Left ventricle myocardium inferior (tissue), 1 donor: ENCODE measurements around the gene TYK2. TPM values are rescaled to one million over a fixed set of nuclear protein-coding genes. Genes with fewer than 3 reads are reported as not detected.

ENCODE experiments used
- DNase-seq: peaks from one replicate; pipeline ENCODE4 v3.0.0-alpha.2; 2020
- H3K27ac ChIP-seq: fragments of 200-600 bp; replicated peaks from 2 replicates; pipeline ENCODE4 v1.8.0; 2021
- H3K27me3 ChIP-seq: fragments of 200-600 bp; 2 replicates; pipeline ENCODE4 v1.8.0; 2021; ENCODE audit warnings: low read depth
- H3K36me3 ChIP-seq: fragments of 200-600 bp; 2 replicates; pipeline ENCODE4 v1.8.0; 2021
- H3K4me1 ChIP-seq: fragments of 200-600 bp; 2 replicates; pipeline ENCODE4 v1.8.0; 2021
- H3K4me3 ChIP-seq: fragments of 200-600 bp; 2 replicates; pipeline ENCODE4 v1.8.0; 2021; ENCODE audit warnings: mild to moderate bottlenecking, moderate library complexity
- H3K9me3 ChIP-seq: fragments of 200-600 bp; replicated peaks from 2 replicates; pipeline ENCODE4 v1.8.0; 2021
- intact Hi-C: fragments of 100-400 bp; cut with micrococcal nuclease; formaldehyde crosslinking; loops from one replicate; pipeline ENCODE4 v1.11.0; 2022
- total RNA-seq: library from RNA; stranded (reverse); fragmentation: NEBNext Ultra II Directional; extraction: Animal tissue kit (Norgen Biotek cat#: 25700); gene quantifications from one replicate; pipeline ENCODE4 v1.2.1, GENCODE V29; 2021
- TF ChIP-seq, protein P1 (sequence below): fragments of 200-600 bp; IDR thresholded peaks from 2 replicates; pipeline ENCODE4 v1.8.0; 2021; ENCODE audit warnings: antibody characterized with exemption, mild to moderate bottlenecking, borderline replicate concordance
- donor health status: DM: no; HTN: yes; CAD: no; lungs with severe emphysema.

The TYK2 gene
- total RNA-seq, 1 donor from 2014 or later, result 55.1 TPM

GRCh38 chr19:10356431-10356830, 23.9 kb downstream of the TYK2 start:
- intact Hi-C loops, result no loop called here
- no peak for DNase-seq
- H3K36me3 ChIP-seq, result peaks cover 67% of the 10 kb centered on the region

GRCh38 chr19:10353793-10354391, 26.5 kb downstream of the TYK2 start:
- no peaks in the 10 kb centered on the region for H3K9me3 ChIP-seq
- DNase-seq, result peak; percentile 80
- peak overlapping the region; percentile 62 for H3K4me3 ChIP-seq
- H3K27me3 ChIP-seq, result no peaks in the 10 kb centered on the region
- TF ChIP-seq, protein P1, sequence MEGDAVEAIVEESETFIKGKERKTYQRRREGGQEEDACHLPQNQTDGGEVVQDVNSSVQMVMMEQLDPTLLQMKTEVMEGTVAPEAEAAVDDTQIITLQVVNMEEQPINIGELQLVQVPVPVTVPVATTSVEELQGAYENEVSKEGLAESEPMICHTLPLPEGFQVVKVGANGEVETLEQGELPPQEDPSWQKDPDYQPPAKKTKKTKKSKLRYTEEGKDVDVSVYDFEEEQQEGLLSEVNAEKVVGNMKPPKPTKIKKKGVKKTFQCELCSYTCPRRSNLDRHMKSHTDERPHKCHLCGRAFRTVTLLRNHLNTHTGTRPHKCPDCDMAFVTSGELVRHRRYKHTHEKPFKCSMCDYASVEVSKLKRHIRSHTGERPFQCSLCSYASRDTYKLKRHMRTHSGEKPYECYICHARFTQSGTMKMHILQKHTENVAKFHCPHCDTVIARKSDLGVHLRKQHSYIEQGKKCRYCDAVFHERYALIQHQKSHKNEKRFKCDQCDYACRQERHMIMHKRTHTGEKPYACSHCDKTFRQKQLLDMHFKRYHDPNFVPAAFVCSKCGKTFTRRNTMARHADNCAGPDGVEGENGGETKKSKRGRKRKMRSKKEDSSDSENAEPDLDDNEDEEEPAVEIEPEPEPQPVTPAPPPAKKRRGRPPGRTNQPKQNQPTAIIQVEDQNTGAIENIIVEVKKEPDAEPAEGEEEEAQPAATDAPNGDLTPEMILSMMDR, result no peak
- H3K27ac ChIP-seq, result peak overlapping the region; percentile 84
- intact Hi-C loops, result no loop called here
- H3K36me3 ChIP-seq, result peaks cover 59% of the 10 kb centered on the region
- H3K4me1 ChIP-seq, result peaks cover 17% of the 10 kb centered on the region

More at GRCh38 chr19:10356431-10356830, 23.9 kb downstream of the TYK2 start:
- H3K9me3 ChIP-seq, result no peaks in the 10 kb centered on the region
- H3K4me3 ChIP-seq, result no peak overlapping the region
- TF ChIP-seq, protein P1, result no peak
- no peaks in the 10 kb centered on the region for H3K27me3 ChIP-seq
- peaks cover 17% of the 10 kb centered on the region for H3K4me1 ChIP-seq
- H3K27ac ChIP-seq, result no peak overlapping the region

DNA sequence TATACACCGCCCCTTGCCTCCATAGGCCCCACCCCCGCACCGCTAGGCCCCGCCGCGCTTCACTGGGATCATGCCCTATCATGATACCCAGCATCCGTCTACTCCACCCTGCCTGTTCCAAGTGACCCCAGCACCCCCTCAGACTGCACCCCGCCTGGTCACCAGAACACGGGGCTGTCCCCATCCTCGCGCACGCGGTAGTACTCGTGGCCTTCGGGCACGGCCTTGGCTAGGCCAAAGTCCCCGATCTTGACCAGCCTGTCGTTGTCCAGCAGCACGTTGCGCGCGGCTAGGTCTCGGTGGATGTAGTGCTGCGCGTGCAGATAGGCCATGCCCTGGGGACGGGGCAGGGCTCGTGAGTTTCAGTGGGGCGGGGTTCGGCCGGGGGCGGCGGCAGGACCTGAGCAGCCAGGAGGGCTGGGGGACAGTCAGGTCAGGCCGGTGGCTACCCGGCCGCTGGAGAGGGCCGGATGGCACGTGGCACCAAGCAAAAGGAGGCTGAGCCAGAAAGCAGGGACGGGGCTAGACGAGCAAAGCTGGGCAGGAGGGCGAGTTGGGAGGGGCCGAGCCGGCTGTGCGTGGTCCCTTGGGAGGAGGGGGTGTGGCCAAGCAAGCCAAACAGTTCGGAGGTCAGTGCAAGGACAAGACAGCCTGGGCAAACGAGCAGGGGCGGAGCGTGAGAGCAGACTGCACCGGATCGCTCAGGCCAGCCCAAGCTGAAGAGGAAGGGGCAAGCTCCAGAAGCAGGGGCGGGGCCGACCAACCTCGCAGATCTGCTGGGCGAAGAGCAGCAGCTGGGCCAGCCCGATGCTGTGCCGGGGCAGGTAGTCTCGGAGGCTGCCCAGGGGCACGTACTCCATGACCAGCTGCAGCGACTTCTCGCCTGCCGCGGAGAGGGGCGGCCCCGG, 27.4 kb downstream of the TYK2 start:
- DNase-seq, result peak; percentile 84
- Histone ChIP-seq H3K27ac (peak overlapping the region; percentile 84), H3K27me3 (no peaks in the 10 kb centered on the region), H3K4me1 (peaks cover 17% of the 10 kb centered on the region), H3K4me3 (peak overlapping the region; percentile 62), H3K36me3 (peaks cover 51% of the 10 kb centered on the region), H3K9me3 (no peaks in the 10 kb centered on the region)
- intact Hi-C loops, result no loop called here
- TF ChIP-seq, protein P1, result no peak

- intact Hi-C loops, result no loop called here
- H3K9me3 ChIP-seq, result no peaks in the 10 kb centered on the region
- no peaks in the 10 kb centered on the region for H3K4me1 ChIP-seq
- no peaks in the 10 kb centered on the region for H3K27me3 ChIP-seq
- H3K4me3 ChIP-seq, result no peak overlapping the region
- no peak overlapping the region for H3K27ac ChIP-seq
- TF ChIP-seq, protein P1, result no peak
- no peak for DNase-seq
- H3K36me3 ChIP-seq, result peaks cover 9% of the 10 kb centered on the region
Observed at GRCh38 chr19:10346509-10346908, 33.9 kb downstream of the TYK2 start.

GRCh38 chr19:10344780-10345179, 35.6 kb downstream of the TYK2 start:
- Histone ChIP-seq H3K4me3 (no peak overlapping the region), H3K9me3 (no peaks in the 10 kb centered on the region), H3K36me3 (no peaks in the 10 kb centered on the region), H3K27ac (no peak overlapping the region), H3K27me3 (no peaks in the 10 kb centered on the region), H3K4me1 (peaks cover under 1% of the 10 kb centered on the region)
- DNase-seq, result no peak
- intact Hi-C loops, result no loop called here
- TF ChIP-seq, protein P1, result no peak
